HG03521 (cell line): Measurements from ENCODE around the gene ZNF462.
"Not testable (repeated sequence)": the region's sequence is repeated elsewhere in the genome, so short reads cannot be mapped to it uniquely, and the experiment has no call there.

Experiments
- ATAC-seq: cut with Tn5 transposase; IDR thresholded peaks from one replicate; pipeline ENCODE4 v1.9.1; 2021; ENCODE audit warnings: mild to moderate bottlenecking, moderate library complexity; ENCODE audit not compliant: unreplicated experiment

The ZNF462 gene

GRCh38 chr9:106885451-106885850, 22.5 kb downstream of the ZNF462 start:
- ATAC-seq: no peak

- ATAC-seq: no peak
Observed at GRCh38 chr9:106886111-106887046, 23.4 kb downstream of the ZNF462 start.

- ATAC-seq: no peak
Observed at GRCh38 chr9:106887066-106887465, 24.1 kb downstream of the ZNF462 start.

GRCh38 chr9:106889061-106889590, 26.2 kb downstream of the ZNF462 start:
- no peak for ATAC-seq

- no peak for ATAC-seq
Observed at GRCh38 chr9:106890608-106891007, 27.6 kb downstream of the ZNF462 start.

- ATAC-seq: no peak
Observed at GRCh38 chr9:106891286-106891685, 28.3 kb downstream of the ZNF462 start.

- no peak for ATAC-seq
Observed at GRCh38 chr9:106892632-106893031, 29.7 kb downstream of the ZNF462 start.

- no peak for ATAC-seq
Observed at GRCh38 chr9:106893088-106893487, 30.1 kb downstream of the ZNF462 start.

- ATAC-seq: no peak
Observed at GRCh38 chr9:106896695-106897094, 33.7 kb downstream of the ZNF462 start.

GRCh38 chr9:106897236-106897635, 34.3 kb downstream of the ZNF462 start:
- no peak for ATAC-seq

- no peak for ATAC-seq
Observed at GRCh38 chr9:106897751-106898150, 34.8 kb downstream of the ZNF462 start.

- not testable (repeated sequence) for ATAC-seq
Observed at GRCh38 chr9:106900523-106900922, 37.6 kb downstream of the ZNF462 start.

GRCh38 chr9:106906129-106906528, 43.2 kb downstream of the ZNF462 start:
- no peak for ATAC-seq

- ATAC-seq: no peak
Observed at GRCh38 chr9:106911951-106912350, 49.0 kb downstream of the ZNF462 start.

- no peak for ATAC-seq
Observed at GRCh38 chr9:106913276-106913675, 50.3 kb downstream of the ZNF462 start.

- no peak for ATAC-seq
Observed at GRCh38 chr9:106915851-106916250, 52.9 kb downstream of the ZNF462 start.

GRCh38 chr9:106916466-106917235, 53.7 kb downstream of the ZNF462 start:
- ATAC-seq: no peak

GRCh38 chr9:106918825-106919509, 56.0 kb downstream of the ZNF462 start:
- no peak for ATAC-seq

GRCh38 chr9:106920091-106920490, 57.1 kb downstream of the ZNF462 start:
- ATAC-seq: no peak

- no peak for ATAC-seq
Observed at GRCh38 chr9:106920701-106921283, 57.8 kb downstream of the ZNF462 start.
